ENCODE data around the gene TMEM171.

TMEM171 gene

DNA sequence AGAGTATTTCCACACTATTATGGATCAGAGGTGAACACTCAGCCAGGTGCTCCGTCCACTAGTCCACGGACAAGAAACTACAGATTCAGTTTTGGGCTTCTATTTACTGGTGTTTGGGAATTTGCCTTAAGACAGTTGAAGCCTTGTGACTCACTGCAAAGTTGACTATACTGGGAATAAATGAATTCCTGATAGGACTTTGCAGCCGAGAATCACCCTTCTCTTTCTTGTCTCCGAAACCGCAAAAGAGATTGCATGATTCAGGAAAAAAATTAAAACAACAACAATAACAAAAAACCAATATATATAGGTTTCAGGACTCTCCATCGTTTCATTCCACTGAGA is 716 bp downstream of the TMEM171 start:
- DNase-seq, result no peak

DNA sequence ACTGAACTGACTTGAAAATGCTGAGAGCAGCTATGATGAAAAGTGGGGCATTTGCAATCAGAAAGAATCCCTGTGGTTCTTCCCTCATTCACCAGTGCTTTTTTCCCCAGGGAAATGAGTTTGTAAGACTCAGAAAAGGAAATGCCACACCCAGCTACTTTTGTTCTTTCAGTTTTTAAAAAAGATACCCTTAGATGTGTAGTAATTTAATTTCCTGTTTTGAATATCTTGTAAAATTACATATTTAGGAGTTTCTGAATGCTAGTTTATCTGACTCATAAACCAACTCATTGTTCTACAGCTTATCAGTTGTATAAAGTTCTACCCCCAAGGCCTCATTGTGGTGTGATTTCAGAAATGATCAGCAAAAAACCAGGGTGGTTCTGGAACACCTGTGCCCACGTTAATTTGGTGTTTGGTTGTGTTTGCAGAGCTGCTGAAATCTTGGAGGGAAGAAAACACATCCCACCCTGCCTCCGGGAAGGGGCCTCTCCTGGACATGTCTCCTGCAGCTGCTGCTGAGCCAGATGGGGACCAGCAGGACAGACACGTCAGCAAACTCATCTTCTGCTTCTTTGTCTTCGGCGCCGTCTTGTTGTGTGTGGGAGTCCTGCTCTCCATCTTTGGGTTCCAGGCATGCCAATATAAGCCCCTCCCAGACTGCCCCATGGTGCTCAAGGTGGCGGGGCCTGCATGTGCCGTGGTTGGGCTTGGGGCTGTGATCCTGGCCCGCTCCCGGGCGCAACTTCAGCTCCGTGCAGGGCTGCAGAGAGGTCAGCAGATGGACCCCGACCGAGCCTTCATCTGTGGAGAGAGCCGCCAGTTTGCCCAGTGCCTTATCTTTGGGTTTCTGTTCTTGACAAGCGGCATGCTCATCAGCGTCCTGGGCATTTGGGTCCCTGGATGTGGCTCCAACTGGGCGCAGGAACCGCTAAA is 2.8 kb downstream of the TMEM171 start:
- DNase-seq, result no peak

DNA sequence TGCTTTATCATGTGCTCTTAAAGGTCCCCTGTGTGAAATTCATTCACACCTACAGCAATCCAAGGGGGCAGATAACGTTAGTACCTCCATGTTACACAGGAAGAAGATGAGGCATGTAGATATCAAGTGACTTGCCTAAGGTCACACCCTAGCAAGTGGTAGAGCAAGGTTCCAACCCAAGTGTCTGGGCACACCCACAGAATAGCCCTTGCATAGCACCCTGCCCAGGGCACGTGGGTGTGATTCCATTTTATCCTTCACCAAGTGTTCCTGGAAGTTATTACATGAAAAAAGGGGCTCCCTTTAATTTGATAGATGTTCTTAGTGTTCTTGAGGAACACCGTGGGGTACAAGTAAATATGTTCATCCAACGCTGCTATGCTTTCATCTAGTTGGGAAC is 4.9 kb downstream of the TMEM171 start:
- no peak for DNase-seq

DNA sequence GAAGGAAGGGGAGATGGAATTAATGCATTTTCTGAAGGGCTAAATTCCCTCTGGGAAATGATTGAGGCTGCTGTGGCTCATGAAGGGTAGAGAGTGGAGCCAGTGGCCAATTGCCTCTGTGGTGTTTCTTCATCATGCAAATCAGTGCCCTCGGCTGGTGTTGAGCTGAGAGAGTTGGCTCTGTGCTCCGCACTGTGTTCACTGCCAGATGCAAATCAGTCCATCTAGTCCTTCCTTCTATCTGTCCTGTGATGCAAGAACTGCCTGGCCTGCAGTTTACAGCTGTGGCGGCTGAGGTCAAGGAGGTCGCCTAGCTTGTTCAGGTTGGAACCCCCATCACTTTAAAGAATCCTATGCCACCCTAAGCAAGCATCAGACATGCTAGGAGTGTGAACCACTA is 6.0 kb downstream of the TMEM171 start:
- DNase-seq, result no peak

DNA sequence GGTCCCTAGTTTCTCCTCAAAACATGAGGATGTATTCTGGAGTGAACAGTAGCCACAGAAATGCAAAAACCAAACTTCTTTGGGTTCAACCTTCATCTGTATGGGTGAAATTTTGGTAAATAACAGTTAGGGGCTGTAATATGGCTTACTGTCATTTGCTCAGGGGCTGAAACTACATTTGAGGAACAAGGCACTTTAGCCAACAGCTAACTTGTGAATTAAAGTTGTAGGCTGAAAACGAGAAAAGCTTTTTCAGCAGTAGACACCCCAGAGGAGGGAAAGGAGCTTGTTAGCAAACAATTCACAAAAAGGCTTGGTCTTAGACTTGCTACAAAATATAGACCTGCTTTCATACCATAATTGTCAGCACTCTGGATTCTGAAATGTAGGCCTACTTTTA is 6.6 kb downstream of the TMEM171 start:
- no peak for DNase-seq

DNA sequence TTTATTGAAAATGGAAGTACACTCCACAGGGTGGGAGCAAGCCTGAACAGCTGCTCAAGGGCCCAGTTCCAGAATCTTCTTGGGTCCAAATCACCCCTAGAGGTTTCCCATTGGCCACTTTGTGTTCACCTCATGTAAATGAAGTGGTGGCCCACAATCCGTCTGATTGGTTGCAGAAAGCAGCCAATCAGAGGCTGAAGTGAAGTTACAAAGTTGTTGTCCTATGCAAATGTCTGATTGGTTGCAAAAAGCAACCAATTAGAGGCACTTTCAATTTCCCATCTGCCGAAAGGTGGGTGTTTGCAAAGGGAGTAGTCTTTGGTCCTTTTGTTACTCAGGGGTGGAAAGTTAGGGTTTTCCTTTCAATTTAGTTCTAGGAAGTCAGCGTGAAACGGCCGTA is 8.8 kb downstream of the TMEM171 start:
- DNase-seq, result no peak

DNA sequence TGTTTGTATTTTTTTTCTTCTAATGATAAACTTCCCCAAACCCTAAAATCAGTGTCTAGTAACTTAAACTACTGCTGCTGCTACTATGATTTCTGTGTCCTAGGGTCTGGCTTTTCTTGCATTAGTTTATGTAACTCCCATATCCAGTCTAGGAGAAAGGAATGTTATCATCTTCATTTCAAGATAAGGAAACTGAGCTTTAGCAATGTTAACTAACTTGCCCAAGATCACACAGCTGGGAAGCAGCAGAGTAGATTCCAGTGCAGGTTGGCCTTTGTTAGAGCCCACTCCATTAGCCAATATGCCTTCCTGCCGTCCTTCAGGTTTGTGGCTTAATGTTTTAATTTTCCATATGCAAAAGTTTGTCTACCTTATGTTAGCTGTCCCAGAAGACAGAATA is 10.4 kb downstream of the TMEM171 start:
- no peak for DNase-seq

DNA sequence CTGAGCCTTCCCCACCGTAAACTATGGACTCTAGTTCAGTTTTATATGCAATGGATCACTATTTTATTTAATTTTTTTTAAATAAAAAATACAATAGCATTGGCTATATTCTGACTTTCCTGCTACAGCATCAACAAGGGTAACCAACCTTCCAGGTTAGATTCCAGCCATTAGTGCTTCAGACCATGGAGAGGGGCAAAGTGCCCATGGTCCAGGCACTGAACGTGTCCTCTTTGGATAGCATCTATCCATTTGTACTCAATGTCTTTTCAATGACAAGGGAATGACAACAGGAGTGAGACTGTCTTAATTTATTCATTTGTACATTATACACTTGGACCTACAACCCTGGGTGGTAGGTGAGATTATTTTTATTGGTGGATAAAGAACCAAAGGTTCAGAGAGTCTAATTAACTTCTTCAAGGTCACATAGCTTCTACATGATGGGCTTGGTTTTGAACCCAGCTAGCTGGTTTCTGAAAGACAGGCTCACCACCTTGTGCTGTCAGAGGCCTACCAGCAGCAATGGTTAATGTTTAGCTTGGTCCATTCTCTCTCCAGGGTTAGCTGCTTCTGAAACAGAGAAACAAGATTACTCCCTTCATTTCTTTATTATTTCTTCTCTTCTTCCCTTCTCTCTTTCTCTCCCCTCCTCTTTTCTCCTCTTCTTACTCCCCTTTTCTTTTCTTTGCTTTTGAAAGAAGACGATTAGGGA is 11.5 kb downstream of the TMEM171 start:
- no peak for DNase-seq

DNA sequence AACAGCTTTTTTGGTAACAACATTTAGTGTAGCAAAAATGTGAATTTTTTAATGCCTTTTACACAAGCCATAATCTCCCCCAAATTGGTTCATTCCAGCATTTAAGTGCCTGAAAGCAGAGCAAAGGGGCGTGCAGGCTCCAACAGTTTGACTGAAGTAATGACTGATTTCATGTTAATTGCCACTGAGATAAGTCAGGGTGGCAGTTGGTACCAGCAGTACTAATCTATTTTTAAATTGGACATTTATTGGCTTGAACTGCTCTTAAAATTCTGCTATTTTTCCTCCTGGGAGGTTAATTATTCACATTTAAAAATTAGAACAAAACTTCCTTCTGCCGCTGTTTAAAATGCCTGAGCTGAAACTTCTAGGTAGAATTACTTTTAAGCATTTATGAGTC is 12.4 kb downstream of the TMEM171 start:
- DNase-seq, result no peak

DNA sequence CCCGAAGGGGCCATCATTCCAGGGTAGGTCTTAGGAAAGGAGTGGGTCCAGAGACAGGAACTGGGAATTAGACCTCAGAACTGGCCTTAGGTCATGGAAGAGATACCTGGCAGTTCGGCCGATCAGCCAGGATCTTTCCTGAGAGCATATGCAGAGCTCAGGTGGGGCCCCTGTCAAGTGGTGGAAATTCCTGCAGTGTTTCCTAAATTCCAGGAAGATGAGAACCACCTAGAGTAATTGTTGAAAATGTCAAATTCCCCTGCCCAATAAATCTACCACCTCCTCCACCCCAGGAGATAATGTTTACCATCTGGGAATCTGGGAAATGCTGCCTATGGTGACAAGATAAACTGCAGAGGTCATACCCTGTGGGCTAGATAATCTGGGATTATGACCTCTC is 14.6 kb downstream of the TMEM171 start:
- DNase-seq, result no peak

DNA sequence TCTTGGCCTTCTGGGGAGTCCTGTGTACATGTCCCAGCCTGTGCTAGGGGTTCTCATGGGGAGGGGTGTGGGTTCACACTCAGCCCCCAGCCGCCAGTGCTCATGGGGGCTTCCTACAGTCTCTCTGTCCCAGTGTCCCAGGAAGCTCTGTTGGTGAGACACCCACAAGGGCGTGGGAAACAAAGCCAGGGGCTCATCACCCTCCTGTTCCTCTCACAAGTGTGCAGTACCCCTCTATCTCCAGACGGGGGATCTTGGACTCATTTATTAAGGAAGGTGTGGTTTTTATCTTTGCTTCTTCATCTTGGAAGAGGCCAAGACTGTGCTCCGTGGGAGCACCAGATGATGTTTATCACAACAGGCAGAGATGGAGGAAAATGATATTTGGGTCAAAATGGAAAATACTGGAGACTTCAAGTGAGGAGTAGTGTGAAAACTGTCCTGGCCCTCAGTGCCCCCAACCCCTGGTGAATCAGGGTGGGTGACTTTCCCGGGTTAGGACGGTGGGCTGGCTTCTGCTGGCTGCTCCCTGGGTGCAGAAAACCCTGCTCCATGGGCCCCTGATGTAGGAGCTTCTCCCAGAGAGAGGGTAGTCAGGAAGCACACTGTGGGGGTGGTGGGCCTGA is 15.2 kb downstream of the TMEM171 start:
- DNase-seq, result no peak

DNA sequence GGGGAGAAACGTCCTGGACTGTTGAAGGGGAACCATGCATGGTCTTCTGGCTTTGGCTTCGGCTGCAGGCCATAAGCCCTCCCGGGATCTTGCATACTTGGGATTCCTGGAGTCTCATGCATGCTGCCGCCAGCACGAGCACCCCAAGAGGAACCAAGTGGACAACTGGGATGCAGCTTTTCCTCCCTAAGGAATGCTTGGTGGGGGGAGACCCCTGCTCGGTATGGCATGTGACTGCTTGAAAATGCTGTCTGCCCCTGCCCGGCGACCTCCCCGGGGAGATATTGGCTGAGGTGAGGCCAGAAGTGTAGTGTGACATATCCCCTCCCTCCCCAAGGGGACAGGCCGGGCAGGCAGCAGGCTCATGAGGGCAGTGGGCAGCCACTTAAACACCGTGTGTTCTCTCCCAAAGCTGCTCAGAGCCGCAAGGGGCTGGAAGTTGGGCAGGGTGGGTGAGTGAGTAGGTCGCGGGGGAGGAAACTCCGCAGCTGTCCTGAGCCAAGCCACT is 15.7 kb downstream of the TMEM171 start:
- DNase-seq, result no peak

DNA sequence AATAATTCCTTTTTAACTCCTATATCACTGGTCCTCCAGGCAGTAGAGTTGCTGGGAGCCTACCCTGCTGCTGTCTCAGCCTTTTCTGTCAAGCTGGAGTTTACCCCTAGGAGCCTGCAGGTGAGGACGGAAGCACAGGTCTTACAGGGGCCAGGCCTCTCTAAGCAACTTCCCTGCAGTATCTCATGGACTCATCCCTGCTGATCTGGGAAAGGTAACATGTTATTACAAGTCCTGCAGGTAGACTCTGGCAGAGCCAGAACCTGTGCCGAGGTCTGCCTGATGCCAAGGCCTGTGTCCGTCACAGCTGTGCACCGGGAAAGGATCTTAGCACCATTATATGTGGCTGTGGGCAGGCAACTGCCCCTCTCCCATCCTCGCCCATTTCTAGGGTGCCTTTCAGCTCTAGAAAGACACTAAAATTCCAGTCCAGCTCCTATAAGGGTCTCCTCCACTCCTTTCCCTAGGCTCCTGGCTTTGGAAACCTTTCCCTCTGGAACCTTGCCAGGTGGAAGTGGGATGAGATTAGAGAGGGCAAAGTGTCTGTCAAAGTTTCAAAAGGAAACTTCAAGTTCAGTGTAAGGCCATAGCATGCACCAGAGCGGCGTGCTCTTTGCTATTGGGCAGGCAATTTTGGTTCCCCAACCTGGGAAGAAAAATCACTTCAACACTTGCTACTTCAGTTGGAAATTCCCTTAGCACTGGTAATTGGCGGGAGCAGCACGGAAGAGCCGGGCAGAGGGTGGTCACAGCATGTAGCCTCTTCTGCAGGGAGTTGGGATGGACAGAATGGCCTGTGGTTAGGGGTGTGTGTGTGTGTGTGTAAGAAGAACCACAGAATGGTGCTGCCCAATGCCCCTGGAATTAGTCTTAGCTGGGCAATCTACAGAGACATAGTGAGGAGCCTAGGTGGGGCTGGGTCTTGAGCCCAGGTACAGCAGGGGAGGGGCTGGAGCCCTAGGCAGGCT is 17.5 kb downstream of the TMEM171 start:
- no peak for DNase-seq

DNA sequence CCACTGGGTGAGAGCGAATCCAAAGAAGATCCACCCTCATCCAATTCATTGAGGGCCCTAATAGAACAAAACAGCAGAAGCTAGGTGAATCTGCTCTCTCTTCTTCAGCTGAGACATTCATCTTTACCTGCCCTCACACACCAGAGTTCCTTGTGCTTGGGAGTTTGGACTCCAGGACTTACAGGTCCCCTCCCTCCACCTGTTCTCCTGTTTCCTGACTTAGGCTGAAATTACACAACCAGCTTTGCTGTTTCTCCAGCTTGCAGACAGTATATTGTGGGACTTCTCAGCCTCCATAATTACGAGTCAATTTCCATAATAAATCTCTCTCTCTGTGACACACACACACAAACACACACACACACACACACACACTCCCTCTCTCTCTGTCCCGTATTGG is 19.1 kb downstream of the TMEM171 start:
- DNase-seq, result no peak

DNA sequence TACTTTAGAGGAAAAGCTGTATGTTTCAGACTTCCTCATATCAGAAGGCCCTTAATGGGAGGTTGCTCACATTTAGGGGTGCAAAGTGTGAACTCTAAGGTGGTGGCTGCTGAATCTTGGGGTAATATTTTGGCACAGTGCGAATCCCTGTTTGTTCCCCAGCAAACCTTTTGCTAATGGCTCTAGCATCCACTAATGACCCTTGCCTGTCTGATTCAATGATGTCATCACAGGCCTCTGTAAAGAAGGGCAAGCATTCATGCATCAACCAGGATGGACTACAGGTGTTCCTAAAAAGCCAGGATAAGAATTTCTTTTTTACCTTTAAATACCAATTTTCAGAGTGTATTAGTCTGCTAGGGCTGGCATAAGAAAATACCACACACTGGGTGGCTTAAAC is 20.4 kb downstream of the TMEM171 start:
- DNase-seq, result no peak

DNA sequence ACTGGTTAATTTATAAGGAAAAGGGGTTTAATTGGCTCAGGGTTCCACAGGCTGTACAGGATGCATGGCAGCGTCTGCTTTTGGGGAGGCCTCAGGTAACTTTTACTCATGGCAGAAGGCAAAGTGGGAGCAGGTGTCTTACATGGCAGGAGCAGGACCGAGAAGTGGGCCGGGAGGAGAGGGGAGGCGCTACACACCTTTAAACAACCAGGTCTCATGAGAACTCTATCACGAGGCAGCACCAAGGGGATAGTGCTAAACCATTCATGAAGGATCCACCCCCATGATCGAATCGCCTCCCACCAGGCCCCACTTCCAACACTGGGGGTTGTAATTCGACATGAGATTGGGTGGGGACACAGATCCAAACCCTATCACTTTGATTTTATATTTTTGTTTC is 21.7 kb downstream of the TMEM171 start:
- no peak for DNase-seq

DNA sequence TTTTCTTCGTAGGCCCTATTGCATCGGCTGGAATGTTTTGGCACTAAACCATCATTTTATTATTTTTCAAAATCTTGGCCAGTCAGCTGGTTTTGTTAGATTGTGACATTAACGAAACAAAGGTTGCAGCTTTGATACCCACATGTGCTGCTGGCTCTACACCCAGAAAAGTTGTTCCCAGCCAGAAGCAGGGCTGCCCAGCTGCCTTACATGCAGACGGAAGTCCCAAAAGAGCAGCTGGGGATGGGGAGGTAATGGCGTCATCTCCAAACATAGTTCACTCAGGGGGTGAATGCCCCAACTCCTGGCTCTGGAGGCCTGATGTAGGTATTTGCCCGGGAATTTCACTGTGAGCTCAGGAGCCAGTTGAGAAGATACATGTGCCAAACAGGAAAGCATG is 23.3 kb downstream of the TMEM171 start:
- no peak for DNase-seq

DNA sequence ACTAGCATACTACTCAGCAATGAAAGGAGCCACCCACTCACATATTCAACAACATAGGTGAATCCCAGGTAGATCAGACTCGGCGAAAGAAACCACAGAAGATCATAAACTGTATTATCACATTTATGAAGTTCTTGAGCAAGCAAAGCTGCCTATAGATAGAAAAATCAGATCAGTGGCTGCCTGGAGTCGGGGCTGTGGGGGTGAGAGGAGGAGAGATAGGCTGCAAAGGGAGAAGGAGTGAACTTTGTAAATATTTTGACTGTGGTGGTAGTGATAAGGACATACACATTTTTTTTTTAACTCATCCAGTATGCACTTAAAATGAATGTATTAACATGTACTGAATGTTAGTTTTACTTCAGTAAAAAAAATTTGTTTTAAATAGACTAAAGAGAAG is 29.2 kb downstream of the TMEM171 start:
- DNase-seq, result no peak

DNA sequence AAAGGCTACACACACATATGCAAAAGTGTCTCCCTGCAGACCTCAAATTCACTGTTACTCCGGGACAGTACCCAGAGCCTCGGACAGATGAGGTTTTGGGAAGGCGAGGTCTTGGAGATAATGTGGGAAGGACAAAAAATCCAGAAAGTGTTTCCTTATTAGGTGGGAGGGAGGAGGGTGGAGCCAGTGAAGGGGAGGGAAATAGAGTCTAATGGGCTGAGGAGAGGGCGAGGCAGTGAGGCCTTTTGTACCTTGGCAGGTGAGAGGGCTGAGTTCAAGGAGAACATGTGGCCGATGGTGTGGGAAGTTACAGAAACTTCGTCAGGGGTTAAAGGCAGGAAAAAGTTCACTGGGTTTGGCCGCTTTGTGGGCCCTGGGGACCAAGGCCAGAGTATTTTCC is 30.5 kb downstream of the TMEM171 start:
- DNase-seq, result no peak

DNA sequence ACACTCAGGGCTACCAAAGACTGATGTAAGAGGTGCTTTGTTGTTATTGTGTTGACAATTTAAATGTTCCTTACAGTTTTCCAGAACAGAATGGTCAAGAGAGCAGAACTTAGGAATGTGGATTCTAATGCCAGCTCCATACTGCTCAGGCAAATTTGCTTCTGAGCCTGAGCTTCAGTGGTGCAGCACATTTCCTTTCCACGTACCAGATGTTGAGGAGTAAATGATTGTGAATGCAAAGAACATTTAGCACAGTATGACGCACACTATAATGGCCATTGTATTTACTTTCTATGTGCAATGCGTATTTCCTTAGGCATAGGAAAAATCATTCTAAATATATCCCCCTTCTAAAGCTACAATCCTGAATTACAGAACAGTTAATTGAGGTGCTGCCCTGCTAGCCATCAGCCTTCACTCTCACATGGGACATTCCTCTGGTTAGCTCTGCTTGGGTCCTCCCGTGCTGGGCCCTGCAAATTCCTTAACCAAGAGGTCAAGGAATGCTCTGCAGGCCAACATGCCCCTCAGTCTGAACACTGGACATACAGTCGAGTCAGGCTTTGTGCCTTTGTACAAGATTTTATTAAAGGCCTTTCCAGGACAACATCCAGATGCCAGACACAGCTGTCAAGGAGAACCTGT is 31.5 kb downstream of the TMEM171 start:
- no peak for DNase-seq

DNA sequence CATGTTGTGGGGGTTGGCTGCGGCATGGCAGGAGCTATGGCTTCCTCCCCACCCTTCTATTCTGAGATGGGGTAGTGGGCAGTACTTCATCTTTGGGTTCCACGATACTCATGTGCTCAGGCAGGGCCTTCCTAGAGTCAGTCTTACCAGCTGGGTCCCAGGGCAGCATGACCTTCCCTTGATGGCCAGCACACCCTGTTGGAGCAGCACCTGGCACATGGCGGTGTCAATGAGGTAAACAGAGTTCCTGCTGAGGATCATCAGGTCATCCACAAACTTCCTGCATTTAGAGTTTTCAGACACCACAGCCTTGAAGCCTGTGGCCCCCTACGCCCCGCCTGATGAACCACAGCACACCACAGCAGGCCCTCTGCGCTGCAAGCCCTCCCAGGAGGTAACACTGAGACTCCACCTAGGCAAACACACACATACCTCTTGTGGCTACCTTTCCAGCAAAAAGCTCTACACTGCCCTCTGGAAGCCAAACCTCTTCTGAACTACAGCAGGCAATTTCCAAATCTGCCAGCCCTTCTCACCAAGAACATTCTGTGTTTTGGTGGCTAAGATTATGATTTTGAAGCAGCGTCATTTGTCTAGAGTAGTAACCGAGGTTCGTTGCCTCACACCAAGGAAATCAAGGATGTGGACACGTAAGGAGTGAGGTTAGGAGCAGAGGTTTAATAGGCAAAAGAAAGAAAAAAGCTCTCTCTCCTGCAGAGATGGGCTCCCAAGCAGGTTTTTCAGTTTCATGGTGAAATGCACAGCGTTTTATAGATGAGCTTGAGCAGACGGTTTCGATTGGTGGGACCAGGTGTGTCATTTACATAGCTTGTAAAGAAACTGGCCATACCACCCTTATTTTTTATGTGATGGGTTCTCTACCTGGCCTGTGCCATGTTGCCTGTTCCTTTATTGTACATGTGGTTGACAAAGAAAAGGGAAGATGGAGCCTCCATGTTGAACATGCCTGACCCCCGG is 32.3 kb downstream of the TMEM171 start:
- DNase-seq, result no peak
